ENCODE data around the gene IAPP.
"Not testable (repeated sequence)": the region's sequence is repeated elsewhere in the genome, so short reads cannot be mapped to it uniquely, and the experiment has no call there.

IAPP gene

GRCh38 chr12:21416511-21417121 lies 43.9 kb downstream of the IAPP start:
- H3K9me3 Mint-ChIP-seq: no peaks in the 10 kb centered on the region
- DNase-seq (no peak), ATAC-seq (replicated peaks) (no peak)
- H3K4me3 Mint-ChIP-seq: no peak overlapping the region
- H3K36me3 Mint-ChIP-seq: no peaks in the 10 kb centered on the region
- no peaks in the 10 kb centered on the region for H3K4me1 Mint-ChIP-seq
- H3K27me3 Mint-ChIP-seq: peaks cover 22 to 23% of the 10 kb centered on the region in 2 donors
- H3K27ac Mint-ChIP-seq: no peak overlapping the region

GRCh38 chr12:21418398-21418797 lies 45.7 kb downstream of the IAPP start:
- not testable (repeated sequence) for H3K4me3 Mint-ChIP-seq; DNase-seq; H3K4me1 Mint-ChIP-seq; H3K27ac Mint-ChIP-seq; ATAC-seq (replicated peaks); H3K9me3 Mint-ChIP-seq; H3K36me3 Mint-ChIP-seq
- peaks cover 23 to 27% of the 10 kb centered on the region in 2 donors for H3K27me3 Mint-ChIP-seq

- not testable (repeated sequence) for H3K4me3 Mint-ChIP-seq; H3K9me3 Mint-ChIP-seq; H3K36me3 Mint-ChIP-seq; DNase-seq; H3K4me1 Mint-ChIP-seq; H3K27ac Mint-ChIP-seq; ATAC-seq (replicated peaks)
- peaks cover 23 to 27% of the 10 kb centered on the region in 2 donors for H3K27me3 Mint-ChIP-seq
Measured at GRCh38 chr12:21419009-21419699, 46.5 kb downstream of the IAPP start.

DNA sequence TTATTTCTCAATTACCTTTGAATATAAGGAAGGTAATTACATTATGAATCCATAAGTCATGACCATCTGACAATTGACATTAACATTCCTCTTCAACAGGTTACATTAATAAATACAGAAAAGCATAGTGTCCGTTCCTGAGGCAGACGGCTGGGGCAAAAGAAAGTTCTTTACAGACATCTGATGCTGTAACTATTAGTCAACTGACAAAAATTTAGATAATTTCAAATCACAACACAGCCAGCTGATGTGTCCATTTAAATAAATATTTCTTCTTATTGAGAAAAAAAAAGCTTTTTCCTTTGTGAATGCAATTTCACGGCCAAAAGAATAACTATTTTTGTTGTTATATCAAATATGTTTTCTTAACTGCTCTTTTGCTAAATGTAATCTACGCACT lies 55.5 kb downstream of the IAPP start:
- Mint-ChIP-seq H3K9me3 (peaks cover 0 to 4% of the 10 kb centered on the region in 2 donors), H3K36me3 (no peaks in the 10 kb centered on the region), H3K4me3 (no peak overlapping the region), H3K27me3 (peaks cover 24 to 29% of the 10 kb centered on the region in 2 donors), H3K27ac (no peak overlapping the region), H3K4me1 (no peaks in the 10 kb centered on the region)
- ATAC-seq (replicated peaks): no peak
- no peak for DNase-seq
